Hematopoietic multipotent progenitor cell treated with erythropoietin and hydrocortisone succinate and interleukin-3 and kit ligand, for 8 days (in vitro differentiated cells): ENCODE data around the gene SYTL3.
A peak's percentile ranks its signal among the peaks of the same experiment; 100 is the strongest.
"Not testable (repeated sequence)": the region's sequence is repeated elsewhere in the genome, so short reads cannot be mapped to it uniquely, and the experiment has no call there.

Source experiments
- DNase-seq: peaks from one replicate; pipeline ENCODE4 v3.0.0-alpha.2; 2015

The SYTL3 gene

DNA sequence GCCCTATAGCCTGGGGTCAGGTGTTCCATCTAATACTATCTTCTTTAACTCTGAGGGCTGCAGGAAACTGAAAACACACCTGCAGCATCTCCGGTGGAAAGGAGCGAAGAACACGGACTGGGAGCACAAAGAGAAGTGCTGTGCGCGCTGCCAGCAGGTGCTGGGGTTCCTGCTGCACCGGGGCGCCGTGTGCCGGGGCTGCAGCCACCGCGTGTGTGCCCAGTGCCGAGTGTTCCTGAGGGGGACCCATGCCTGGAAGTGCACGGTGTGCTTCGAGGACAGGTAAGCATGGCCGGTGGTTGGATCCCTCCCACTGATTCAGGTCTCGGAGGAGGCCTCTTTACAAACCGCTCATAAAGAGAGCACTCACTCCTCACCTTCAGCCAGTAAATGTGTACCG, 15.5 kb downstream of the SYTL3 start:
- DNase-seq, result no peak

DNA sequence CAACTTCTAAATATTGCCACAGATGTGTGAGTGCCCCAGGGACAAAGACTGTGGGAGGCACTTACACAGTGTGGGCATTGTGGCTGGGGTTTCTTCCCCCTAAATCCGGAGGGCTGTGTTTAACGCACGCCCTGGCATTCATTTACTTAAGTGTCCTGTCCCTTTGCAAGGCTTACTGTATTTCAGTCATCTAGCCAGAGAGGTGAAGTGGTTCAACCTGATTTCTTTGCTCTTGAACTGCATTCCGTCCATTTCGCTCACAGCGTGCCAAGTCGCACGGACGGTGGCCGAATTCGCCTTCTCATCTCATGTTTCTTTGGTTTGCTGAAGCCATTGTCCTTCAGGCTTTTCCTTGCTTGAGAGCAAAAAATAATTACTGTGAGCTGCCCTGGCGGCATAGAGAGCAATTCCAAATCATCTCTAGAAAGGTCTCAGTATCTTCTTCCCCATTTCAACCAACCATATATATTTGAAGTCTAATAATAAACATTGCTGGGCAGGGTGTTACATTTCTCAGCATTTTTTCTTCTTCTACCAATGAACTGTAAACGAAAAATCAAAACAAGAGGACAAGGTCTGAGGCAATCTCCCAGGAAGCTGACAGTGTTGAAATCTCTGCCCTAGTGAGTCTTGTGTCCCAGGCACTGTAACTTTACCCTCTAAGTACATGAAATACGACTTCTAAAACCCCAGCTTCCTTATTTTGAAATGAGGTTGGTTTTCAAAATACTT, 16.9 kb downstream of the SYTL3 start:
- no peak for DNase-seq

DNA sequence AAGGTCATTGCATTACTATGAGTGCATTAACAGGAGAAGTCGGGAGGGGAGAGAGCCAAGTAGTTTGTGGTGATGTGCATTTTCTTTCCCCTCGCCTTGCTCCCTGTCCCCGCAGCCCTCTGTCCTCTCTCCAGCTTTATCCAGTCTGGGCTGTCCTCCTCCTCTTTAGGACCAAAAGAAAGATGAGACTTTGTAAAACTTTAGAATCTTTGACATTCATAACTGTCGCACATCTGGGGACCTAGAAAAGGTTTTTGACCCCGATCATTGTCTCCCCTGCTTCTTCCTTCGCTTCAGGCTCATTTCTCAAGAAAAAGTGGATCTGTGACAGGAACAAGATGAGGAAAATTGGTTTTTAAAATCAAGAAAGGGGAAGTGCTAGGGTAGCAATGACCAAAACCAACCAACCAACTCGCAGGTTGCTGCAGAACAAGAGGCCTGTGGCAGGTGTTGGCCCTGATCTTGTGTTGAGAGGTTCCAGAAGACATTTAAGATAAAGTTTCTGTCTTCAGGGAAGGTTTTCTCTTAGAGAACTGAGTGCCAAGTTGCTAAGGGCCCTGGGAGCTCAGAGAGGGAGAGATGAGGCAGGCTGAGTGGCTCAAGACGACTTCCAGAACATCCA, 17.6 kb downstream of the SYTL3 start:
- no peak for DNase-seq

DNA sequence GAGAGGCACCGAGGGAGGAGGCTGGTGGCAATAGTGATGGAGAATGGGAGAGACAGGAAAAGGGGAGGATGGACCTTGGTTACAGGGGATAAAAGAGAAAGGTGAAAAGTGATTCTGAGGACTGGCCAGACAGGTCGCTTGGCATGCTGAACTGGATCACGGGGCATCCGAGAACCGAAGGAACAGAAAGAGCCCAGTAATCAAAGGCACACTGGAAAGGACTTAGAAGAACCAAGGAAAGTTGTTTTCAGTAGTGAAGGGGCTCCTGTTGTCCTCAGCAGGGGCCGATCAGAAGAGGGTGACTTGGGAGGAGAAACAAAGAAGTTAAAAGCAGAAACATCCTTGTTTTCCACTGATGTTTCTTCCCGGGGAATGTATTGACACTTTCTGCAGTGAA, 18.9 kb downstream of the SYTL3 start:
- DNase-seq, result no peak

DNA sequence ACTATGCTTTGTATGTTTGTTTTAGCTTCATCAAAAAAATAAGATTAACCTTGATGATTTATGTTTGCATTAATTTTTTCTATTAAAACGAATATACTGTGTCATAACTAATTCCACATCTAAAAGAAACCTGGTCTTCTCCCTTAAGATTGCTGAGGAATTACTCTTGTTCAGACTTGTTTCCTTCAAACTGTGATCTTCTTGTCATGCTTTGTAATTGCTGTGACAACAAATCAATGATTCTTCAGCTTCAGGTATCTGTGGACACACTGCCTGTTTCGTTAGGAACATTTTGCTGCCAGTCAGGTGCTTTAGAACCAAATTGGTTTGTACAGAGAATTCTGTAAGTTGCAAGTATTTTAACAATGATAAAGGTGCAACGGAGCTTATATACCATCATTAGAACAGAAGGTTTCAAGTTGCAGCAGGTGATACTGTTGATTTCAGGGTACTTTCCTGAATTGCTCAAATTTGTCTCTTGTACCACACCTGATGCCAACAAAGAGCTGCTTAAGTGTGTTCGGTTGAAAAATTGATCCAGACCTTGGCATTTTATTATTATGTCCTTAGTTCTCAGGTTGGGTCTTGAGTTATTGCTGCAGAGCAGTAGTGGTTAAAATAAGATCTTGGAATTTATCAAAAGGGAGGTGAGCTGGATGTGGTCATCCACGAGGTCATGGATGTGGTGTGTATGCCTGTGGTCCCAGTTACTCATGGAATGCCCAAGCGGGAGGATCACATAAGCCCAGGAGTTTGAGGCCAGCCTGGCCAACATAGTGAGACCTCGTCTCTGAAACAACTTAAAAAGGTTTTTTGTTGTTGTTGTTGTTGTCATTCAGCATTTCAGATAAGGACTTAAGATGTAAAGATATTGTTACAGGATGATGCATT, 19.5 kb downstream of the SYTL3 start:
- DNase-seq, result no peak

DNA sequence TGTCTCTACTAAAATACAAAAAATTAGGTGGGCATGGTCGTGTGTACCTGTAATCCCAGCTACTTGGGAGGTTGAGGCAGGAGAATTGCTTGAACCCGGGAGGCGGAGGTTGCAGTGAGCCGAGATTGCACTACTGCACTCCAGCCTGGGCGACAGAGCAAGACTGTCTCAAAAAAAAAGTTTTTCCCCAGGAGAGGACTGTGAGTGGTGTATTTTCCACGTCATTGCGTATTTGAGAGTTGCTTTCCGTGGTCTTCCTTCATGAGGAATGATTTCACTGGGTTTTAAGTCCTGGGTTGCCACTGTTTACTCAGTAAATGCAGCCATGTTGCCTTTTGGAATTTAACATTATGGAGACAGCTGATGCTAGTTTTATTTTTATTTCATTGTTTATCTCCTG, 22.3 kb downstream of the SYTL3 start:
- not testable (repeated sequence) for DNase-seq

DNA sequence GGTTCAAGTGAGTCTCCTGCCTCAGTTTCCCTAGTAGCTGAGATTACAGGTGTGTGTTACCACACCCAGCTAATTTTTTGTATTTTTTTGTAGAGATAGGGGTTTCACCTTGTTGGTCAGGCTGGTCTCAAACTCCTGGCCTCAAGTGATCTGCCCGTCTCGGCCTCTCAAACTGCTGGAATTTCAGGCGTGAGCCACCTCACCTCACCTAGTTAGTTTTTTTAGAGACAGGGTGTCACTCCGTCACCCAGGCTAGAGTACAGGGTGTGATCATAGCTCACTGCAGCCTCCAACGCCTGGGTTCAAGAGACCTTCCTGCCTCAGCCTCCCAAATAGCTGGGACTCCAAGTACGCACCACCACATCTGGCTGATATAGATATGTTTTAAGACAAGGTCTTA, 22.9 kb downstream of the SYTL3 start:
- no peak for DNase-seq

DNA sequence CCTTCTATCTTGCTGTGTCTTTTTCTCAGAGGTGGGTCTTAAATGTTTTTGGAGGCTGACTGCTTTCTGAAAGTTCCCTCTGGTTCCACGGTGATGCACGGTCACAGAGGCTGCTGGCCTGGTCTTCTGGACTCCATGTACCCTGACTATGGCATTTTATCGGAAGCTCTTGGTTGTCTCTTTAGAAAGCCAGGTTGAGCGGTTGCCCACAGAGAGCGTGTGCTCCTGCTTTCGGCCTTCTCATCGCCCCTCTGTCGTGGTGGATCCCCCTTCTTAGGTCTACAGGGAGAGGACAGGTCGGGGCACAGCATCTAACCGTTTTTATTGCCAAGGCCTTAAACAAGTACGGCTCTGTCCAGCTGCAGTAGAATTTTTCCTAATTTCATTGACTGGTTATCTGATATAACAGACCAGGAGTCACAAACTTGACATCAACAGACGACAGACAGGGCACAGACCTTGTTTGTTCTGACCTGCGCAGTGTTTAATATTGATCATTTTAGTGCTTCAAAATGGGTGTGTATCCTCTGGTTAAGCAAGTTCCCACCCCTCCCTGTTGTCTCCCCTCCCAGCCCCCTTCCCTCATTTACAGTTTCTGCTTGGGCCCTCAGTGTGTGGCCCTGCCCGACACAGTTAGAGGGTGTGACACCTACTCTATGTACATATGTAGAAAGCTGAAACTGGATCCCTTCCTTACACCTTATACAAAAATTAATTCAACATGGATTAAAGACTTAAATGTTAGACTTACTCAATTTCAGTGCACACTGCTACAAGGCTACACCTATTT, 24.7 kb downstream of the SYTL3 start:
- no peak for DNase-seq

DNA sequence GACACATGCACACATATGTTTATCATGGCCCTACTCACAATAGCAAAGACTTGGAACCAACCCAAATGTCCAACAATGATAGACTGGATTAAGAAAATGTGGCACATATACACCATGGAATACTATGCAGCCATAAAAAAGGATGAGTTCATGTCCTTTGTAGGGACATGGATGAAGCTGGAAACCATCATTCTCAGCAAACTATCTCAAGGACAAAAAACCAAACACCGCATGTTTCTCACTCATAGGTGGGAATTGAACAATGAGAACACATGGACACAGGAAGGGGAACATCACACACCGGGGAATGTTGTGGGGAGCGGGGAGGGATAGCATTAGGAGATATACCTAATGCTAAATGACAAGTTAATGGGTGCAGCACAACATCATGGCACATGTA, 27.2 kb downstream of the SYTL3 start:
- not testable (repeated sequence) for DNase-seq

DNA sequence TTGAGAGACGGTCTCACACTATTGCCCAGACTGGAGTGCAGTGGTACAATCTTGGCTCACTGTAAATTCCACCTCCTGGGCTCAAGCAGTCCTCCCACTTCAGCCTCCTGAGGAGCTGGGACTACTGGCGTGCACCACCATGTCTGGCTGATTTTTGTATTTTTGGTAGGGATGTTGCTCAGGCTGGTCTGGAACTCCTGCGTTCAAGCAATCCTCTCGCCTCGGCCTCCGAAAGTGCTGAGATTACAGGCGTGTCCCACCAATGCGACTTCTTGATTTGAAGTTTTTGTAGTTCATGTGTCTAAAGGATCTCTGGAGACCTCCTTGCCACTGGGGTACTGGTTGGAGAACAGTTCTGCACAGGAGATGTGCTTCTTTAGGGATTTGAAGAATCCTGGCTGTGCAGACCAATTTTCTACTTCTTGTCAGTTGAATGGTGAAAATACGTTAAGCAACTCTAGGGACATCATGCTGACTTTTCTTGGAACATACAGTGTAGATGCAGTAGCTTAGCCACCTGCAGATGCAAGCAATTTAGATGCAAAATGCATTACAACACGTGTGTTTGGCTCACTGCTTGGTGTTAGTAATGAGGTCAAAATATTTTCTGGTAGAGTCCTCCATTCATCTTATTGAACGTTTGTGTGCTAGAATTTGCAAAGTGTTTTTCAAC, 28.2 kb downstream of the SYTL3 start:
- no peak for DNase-seq

DNA sequence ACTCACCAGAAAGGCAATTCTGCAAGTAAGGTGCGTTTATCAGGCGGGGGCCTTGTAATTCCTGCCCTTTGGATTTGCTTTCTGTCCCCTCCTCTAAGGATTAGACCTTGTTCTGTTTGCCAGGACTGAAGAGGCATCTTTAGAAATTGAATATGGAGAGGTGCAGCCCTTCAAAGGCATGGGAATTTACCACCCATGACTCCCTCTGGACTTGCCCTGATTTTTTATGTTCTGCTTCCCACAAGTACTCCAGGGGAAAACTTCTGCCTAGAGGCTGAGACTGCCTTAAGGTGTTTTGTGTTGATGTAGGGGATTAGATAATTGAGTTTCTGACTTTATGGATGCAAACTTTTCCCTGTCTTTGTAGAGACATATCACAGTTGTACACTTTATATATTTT, 30.2 kb downstream of the SYTL3 start:
- DNase-seq, result no peak

DNA sequence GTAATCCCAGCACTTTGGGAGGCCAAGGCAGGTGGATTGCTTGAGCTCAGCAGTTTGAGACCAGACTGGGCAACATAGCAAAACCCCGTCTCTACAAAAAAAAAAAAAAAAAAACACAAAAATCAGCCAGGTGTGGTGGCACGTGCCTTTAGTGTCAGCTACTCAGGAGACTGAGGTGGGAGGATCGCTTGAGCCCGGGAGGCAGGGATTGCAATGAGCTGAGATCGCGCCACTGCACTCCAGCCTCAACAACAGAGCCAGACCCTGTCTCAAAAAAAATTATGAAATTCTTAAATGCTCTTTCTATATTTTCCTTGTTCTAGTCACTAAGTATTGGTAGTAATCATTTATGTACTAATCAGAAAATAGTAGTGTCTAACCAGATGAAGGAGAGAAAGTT, 30.6 kb downstream of the SYTL3 start:
- DNase-seq, result no peak

DNA sequence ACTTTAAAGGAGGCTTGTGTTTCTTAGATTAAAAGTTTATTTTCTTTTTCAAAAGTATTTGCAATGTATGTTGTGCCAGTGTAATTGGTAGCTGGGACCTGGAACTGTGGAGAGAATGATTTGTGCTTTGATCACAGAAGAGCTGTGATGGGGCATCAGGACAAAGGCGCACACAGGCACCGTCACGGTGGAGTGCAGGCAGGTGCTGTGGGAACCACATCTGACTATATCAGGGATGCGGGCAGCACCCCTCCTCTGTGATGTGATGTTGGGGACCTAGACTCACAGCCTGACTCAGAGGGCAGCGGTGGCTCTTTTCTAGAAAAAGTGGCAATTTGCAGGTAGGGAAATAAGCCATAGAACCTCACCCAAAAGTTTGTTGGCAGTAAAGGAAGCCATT, 34.5 kb downstream of the SYTL3 start:
- no peak for DNase-seq

DNA sequence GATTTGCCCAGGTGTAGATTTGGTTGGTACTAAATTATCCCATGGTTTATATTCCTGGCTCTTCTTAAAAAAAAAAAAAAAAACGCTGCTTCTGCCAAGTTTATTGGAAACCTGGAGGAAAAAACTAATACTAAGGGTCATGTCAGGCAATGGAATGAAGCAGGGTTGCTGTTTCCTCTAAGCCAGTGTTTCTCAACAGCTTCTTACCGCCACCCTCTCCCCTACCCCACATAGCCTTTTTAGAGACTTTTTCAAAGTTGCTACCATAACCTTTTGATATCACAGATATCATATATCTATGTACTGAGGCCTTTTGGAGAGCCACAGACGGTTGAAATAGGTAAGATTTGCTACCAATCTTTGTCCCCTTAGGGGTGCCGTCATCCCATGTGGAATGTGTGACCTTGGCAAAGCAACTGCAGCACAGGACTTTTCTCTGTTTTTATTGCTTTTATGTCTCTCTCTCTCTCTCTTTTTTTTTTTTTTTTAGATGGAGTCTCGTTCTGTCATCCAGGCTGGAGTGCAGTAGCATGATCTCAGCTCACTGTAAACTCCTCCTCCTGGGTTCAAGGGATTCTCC, 35.0 kb downstream of the SYTL3 start:
- no peak for DNase-seq

DNA sequence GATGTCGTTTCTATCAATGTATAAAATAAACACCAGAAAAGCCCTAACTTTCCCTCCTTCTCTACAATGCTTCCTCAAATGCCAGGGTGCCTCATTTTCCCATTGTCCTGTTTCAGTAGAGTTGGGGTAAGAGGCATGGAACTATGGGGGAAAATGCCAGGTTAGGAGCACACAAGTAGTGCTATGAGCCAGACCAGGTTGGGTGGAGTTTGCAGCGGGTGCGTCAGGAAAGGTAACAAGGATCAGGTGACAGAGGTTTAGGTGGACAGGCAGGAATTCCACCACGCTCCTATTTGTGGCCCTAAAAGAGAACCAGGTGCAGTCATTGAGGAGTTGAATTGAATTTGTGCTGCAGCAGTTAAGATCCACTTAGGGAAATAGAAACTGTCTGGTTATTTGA, 36.5 kb downstream of the SYTL3 start:
- no peak for DNase-seq

DNA sequence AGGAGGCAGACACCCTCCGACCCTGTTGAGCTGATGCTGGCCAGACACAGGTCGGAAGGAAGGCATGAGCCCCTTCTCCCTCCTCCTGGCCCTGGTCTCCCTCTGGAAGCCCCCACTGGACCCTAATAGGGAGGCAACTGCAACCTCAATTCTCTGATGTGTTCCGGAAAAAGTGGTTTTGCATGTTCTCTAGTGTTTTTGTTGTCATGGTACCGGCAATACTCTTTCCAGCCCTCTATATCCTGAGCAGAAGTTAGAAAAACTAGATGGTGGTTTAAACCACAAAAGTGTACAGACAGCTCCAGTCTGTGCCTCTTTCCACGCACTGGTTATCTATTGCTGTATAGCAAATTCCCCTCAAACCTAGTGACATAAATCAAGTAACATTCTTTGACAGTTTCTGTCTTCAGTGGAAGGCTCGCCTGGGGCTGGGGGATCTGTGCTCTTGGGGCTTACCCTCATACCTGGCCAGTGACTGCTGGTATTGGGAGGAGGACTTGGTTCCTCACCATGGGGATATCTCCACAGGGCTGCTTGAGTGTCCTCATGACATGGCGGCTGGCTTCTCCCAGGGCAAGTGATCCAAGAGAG, 37.0 kb downstream of the SYTL3 start:
- DNase-seq, result peak; percentile 23

DNA sequence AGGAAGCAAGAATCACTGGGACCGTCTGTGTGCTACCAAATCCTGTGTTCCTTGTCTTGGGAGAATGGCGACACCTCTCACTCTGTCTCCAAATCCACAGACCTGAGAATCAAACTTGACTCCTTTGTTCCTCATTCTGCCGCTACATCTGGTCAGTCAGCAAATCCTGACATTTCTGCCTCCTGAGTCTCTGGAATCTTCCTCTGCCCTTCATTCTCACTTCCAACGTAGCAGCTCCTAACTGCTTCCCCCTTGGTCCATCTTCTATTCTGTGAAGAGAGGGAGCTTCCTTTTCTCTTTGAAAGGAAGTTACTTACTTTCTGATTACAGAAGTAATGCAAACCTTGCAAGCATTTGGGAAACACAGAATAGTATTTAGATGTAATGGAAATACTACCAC, 37.7 kb downstream of the SYTL3 start:
- no peak for DNase-seq

DNA sequence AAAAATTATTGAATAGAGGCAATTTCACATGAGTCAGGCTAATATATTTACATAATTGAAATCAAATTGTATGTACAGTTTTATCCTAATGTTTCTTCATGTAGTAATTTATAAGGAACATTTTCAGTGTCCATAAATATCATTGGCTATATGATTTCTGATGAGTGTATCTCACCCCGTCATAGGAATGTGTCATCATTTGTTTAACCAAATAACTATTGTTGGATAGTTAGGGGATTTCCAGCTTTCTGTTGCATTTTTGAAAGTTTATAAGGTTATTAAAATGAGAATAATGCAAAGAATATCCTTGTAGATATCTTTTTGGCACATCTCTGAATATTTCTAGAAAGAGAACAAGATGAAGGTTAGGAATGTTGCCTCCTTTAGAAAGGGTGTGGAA, 39.0 kb downstream of the SYTL3 start:
- DNase-seq, result no peak

DNA sequence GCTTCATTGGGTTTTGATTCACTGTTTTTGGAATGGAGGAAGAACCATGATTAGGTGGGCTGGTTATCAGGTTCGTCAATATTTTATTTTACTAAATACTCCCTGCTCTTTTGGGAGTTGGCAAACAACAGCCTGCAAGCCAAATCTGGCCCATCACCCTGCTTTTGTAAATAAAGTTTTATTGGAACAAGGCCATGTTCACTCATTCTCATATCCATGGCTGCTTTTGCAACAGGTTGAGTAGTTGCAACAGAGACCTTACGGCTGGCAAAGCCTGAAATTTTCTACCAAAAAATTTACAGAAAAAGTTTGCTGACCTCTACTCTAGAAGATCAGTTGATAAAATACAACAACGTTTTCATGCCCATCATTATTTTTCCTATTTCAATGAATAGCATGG, 45.1 kb downstream of the SYTL3 start:
- no peak for DNase-seq

DNA sequence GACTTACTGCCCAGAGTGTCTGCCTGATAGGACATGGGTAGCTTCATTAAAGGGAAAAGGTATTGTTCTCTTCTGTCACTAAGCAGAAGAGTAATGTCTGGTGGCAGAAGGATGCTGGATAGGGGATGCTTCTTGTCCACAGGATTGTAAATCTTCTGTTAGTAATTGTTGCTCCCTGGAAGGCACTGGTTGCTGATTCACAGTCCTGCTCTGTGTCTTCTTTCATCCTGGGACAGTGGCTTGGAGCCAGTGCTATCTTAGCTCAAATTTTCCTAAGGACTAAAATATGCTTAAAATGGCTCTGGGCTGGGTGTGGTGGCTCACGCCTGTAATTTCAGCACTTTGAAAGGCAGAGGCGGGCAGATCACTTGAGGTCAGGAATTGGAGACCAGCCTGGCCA, 48.0 kb downstream of the SYTL3 start:
- no peak for DNase-seq

DNA sequence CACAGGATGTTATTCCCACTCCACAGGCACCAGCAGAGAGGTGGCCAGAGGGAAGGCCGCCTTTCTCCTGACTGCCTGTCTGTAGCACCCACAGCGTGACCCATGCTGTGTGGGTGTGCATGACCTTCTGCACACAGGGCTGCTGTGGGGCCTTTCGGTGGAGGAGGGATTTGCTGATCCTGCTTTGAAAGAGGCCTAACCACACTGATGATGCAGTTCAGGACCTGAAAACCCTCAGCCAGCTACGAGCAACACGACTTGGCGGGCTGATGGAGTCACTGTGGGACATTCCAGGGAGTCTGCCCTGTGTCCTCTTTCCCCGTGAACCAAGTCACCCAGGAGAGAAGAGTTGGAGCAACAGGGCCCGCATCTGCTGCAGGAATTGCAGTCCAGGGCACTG, 49.1 kb downstream of the SYTL3 start:
- DNase-seq, result no peak

DNA sequence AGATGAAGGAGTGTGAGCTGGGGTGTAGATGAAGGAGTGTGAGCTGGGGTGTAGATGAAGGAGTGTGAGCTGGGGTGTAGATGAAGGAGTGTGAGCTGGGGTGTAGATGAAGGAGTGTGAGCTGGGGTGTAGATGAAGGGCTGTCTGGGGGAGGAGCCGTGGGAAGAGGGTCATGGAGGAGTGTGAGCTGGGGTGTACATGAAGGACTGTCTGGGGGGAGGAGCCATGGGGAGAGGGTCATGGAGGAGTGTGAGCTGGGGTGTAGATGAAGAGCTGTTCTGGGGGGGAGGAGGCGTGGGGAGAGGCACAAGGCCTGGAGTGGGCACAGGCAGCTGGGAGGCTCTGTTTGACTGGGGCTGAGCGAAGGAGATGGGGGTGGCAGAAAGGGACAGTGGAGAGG, 51.4 kb downstream of the SYTL3 start:
- not testable (repeated sequence) for DNase-seq
